SU-DHL-6 (cell line): ENCODE measurements around the gene ZDHHC24.

ENCODE experiments used
- EZH2phosphoT487 ChIP-seq: fragments of 200-600 bp; sonication (generic), shearing (Covaris generic); conservative IDR thresholded peaks from 2 replicates; pipeline ENCODE4 v1.6.1; 2018; ENCODE audit warnings: mild to moderate bottlenecking, antibody characterized with exemption, low read length, moderate library complexity, mixed read lengths
- TF ChIP-seq, protein P1 (sequence below): fragments of 200-600 bp; sonication (generic); IDR thresholded peaks from one replicate; pipeline ENCODE4 v1.5.1; 2017; ENCODE audit warnings: antibody characterized with exemption, mild to moderate bottlenecking, low read length, moderate library complexity; ENCODE audit not compliant: insufficient read depth, poor library complexity, severe bottlenecking

DNA sequence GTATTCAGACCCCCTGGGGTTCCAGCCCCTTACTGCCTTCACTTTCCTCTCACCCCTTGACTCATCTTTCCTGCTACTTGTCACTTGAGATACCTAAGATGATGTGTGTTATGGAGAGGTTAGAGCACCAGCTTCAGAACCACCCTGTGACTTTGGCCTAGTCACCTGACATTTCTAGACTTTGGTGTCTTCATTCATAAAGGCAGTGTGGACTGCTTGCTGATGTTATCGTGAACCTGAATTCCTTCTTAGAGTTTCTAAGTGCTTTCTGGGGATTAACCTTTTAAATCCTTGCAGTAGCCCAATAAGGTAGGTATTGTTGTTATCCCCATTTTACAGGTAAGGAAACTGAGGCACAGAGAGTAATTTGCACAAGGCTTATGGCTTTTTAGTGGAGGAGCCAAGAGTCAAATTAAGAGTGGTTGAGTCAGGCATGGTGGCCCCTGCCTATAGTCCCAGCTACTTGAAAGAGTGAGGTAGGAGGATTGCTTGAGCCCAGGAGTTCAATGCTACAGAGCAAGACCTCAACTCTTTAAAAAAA, 40.5 kb downstream of the ZDHHC24 start:
- TF ChIP-seq, protein P1, sequence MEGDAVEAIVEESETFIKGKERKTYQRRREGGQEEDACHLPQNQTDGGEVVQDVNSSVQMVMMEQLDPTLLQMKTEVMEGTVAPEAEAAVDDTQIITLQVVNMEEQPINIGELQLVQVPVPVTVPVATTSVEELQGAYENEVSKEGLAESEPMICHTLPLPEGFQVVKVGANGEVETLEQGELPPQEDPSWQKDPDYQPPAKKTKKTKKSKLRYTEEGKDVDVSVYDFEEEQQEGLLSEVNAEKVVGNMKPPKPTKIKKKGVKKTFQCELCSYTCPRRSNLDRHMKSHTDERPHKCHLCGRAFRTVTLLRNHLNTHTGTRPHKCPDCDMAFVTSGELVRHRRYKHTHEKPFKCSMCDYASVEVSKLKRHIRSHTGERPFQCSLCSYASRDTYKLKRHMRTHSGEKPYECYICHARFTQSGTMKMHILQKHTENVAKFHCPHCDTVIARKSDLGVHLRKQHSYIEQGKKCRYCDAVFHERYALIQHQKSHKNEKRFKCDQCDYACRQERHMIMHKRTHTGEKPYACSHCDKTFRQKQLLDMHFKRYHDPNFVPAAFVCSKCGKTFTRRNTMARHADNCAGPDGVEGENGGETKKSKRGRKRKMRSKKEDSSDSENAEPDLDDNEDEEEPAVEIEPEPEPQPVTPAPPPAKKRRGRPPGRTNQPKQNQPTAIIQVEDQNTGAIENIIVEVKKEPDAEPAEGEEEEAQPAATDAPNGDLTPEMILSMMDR, result no peak
- TF ChIP-seq EZH2phosphoT487, result no peak
